Measurements from ENCODE around the gene NUDT1.

The NUDT1 gene

DNA sequence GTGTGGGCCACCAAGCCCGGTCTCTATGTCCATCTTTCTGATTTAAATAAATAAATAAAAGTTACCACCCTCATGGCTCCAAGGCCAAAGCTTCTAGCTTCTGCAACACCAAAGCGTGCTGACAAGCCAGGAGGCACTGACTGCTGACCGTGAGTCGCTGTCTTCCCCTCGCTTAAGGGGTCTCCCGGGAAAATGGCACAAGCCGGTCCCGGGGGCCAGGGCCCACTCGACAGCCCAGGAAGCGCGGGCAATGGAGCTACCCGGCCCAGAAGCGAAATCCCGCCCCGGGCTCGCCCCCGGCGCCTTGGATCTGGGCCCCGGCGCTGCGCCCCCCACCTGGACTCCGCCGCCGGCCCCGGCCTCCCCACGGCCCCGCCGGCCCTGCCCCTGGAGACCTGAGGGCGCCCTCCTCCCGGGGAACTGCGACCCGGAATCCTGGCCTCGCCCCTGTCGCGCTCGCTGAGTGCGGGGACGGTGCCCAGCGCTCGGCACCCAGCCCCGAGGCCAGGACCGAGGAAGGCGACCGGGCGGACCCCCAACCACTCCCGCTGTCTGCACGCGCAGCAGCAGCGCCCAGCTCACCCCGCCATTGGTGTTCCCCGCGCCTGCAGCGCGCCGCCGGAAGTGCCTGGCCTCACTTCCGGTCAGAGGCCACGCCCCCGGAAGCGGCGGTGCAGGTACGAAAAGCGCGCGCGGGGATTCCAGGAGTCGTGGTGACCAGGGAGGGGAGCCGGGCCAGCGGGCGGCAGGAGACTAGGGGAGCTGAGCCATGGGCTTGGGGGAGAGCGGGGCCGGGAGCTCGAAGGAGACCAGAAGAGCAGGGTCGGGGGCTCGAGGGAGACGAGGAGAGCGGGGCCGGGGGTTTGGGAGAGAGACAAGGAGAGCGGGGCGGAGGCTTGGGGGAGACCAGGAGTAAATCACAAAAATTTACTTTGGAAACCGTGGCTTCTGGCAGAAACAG, at the start of gene NUDT1, which contains the start of gene MRM2:
Gene NUDT1, plus strand, starts transcription at position 647 of the 961 bp plus-strand sequence. CDS start 2,349 bp downstream, outside the sequence.
Gene MRM2, minus strand, starts transcription at position 626 of the 961 bp plus-strand sequence. Its CDS starts 36 bp downstream, at position 590.
- peak; percentile 80 for DNase-seq

DNA sequence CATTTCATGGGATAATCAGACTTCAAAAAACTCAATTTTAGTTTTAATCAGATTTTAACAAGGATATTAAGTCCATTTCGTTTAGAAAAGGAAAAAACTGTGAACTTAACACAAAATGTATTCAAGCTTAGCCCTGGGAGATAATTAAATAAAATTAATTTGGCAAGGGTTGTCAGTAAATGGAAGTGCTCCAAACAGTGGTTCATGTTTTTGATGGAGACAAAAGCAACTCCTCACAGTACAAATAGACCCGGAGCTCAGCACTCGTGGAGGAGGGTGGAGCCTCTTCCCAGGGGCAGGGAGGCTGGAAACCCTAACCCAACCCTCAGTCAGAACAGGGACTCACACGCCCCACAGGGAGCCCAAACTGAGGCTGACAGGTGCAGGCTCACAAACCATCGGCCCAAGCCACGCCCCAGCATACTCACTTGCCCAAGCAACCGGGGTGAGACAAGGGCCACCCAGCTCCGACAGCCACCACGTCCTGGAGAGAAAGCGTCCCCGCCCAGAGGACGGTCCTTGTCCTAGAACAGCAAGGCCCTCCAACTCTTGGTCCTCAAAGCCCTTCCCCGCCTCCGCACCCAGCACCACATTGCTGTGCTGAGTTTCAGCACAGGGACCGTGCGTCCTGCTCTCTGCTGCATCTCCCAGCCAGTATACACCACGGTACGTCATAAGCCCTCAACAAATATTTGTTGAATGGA, 49.0 kb upstream of the NUDT1 start:
- no peak for DNase-seq

DNA sequence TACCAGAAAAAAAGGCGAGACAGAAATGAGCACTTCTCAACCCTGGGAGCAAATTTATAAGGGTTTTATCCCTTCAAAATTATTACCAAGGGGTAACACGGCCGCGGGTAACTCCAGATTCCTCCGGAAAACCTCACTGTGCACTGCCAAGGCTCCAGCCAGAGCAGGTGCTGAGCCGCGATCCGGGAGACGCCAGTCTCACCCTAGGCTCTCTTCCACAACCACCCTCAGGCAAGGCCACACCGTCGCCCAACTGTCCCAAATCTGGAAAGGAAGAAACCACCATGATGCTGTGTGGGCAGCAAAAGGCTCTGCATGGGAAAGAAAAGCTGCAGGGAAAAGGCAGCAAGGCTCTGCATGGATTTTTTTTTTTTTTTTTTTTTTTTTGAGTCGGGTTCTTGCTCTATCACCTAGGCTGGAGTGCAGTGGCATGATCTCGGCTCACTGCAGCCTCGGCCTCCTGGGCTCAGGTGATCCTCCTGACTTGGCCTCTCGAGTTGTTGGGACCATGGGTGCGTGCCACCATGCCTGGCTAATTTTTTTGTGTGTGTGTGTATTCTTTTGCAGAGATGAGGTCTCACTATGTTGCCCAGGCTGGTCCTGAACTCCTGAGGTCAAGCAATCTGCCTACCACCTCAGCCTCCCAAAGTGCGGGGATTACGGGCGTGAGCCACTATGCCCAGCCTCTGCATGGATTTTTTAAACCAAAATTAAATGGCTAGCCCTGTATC, 48.3 kb upstream of the NUDT1 start:
- no peak for DNase-seq

DNA sequence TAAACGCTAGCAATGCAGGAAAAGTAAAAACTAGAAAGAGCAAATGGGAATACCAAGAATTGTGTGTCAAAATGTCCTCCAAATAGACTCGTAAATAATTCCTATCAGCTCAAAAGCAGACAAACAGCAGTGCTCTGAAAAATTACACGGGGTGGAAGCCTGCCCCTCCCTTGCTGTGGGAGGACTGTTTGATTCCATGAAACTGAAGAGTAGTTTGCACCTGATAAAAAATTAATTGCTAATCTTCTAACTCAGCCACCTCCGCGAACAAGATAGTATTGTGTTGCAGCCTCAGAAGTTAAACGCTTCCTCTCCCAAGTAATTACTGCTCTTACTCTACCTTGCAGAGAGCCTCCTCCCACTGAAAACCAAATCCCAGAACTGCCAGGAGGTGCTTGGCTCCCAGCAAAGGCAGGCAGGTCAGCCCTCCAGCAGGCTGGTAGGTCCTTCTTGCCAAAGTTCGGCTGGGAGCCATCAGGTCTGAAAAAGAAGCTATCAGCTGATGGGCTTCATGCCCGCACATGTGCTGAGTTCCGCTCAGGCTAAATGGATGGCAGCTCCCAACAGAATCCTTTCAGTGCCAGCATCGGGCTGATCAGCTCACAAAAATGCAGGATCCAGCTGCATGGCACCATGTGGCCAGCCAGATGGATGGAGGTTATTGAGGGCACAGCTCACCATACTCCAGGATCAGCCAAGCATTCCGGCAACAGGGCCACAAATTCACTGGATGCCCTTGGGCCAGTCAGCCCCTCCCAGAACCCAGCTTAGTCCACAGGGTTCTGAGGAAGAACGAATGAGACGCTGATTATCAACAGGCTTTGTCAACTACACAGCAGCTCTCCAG, 46.4 kb upstream of the NUDT1 start:
- DNase-seq = no peak

DNA sequence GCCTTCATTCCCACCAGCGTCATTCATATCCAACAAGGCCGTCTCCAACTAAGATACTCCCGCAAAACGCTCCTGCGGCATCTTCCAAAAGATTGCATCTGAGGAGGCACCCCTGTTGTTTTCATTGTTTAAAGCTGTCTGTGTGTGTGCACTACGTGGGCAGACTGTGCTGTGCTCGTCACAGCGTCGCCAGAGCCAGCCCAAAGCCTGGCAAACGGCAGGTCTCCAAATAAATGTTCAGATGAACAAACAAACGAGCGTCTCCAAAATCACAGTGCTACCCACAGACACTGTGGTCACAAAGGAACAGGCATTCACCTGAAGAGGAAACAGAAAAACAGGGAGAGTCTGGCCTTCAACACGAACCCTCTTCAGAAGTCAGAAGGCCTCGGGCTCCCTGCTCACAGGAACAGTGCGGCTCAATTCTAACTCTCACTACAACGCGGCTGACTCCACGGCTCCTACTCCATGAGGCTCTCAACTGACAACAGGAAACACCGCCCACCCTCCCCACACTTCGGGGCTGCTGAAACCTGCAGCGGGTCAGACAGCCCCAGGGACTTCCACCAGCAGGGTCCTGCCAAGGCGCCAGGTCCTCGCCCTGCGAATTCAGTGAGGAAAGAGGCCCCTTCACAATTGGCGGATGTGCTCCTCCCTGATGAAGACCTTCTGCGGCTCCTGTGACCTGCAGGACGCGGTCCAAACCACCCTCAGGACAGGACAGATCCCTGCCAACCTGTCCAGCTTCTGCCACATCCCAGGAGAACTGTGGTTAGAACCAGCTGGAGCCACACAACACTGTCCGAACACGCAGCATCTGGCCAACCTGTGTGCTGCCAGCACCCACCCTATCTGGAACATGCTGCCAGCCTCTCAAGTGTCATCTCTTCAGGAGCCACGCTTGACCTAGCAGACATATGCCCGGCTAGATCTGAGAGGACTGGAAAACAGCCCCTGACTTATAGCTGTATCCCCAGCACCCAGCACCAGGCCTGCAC, 45.3 kb upstream of the NUDT1 start:
- no peak for DNase-seq

DNA sequence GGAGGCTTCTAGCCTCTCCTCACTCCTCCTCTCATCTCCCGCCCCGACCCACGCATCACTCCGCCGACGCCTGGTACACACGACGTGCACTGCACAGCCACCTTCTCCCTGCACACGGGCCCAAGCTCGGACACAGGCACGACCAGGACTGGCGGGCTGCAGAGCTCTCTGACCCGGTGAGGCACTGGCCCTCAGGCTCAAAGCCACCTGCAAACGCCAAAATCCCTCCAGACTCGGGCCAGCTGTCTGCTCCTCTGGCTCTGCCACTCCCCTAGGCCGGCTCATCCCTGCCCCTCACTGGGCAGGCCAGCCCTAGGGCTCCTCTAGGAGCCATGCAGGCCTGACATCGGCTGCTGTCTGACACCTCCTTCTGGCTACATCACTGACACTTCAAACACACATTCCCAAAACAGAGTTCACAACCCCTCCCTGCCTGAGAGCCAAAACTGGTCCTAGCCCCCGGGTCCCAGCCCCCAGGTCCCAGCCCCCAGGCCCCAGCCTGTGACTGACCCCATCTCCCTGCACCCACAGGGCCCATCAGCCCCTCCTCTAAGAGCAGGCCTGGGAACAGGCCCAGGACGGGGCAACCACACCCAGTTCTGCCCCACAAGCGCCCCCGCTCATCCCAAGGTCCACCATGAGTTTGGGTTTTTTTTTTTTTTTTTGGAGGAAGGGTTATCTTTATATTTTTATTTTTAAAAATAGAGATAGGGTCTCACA, 44.4 kb upstream of the NUDT1 start:
- DNase-seq = no peak

DNA sequence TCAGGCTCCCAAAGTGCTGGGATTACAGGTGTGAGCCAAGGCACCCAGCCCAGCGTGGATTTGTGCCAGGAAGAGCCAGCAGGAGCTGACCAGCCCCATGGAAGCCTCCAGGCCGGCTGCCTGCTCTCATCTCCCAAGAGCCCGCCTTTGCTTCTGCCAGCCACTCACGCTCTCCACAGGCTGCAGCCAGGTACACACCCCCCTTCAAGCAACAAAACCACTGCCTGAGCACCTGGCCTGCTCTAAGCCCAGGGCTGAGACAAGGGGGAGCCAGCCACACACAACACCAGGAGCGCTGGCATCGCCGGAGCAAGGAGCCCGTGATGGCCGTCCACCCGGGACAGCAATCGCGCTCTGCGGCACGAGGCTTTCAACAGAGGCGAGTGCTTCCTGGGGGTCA, 43.8 kb upstream of the NUDT1 start:
- no peak for DNase-seq

DNA sequence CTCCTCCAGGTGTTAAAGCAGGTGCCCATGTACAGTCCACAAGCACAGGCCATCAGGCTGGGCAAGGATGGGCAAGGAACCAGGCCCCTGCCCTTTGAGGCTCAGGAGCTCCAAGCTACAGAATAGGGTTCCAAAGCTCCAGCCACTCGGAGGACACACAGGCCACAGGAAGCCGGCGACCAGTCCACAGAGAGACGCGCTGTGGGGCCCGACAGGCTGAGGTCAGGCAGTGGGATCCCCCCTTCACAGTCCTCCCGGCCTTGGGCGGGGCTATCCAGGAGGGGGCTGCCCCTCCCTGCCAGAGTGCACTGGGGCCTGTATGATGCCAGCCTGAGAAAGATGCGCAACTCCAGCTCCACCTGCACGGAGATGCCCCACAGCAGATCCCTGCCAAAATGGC, 43.3 kb upstream of the NUDT1 start:
- no peak for DNase-seq

DNA sequence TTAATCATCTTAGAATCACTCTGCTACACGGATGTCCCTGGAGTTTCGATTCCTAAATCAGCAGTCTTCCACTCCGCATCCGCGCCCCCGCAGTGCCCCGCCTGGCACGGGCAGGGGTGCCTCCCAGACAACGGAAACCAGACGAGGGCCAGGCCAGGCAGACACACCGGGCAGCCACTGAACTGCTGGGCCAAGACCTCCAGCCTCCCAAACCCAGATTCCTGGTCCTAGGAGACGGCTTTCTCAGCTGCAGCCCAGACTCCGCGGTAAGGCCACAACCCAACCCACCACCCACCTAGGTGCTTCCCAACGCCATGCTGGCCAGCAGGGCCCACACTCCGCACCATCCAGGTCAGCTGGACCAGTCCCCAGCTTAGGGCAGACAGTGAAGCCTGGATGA, 42.5 kb upstream of the NUDT1 start:
- DNase-seq = no peak

DNA sequence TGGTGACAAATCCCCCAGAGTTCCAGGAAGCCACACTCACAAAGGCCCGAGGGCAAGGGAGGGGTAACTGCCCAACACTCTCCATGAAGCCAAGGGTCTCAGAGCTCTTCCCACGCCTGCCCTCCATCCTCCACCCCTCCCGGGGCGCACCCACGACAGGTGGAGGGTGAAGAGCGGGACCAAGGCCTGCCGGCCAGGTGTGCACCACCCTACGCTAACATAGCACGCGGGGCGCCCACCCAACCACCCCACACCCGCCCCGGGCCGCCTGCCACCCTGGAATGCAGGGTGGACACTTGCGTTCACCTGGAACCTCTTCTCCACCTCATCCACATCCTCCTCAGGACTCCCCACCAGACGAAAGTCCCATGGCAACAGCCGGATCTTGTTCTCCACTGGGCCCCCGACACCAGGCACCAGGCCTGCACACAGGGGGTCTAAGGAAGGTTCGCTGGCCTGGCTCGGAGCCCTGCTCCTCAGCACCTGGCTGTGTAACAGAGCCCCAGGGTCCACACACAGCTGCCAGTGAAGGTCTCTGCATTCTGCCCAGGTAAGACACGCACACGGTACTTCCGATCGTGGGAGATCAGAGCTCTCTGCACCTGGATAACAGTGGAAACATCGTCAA, 42.0 kb upstream of the NUDT1 start:
- no peak for DNase-seq

DNA sequence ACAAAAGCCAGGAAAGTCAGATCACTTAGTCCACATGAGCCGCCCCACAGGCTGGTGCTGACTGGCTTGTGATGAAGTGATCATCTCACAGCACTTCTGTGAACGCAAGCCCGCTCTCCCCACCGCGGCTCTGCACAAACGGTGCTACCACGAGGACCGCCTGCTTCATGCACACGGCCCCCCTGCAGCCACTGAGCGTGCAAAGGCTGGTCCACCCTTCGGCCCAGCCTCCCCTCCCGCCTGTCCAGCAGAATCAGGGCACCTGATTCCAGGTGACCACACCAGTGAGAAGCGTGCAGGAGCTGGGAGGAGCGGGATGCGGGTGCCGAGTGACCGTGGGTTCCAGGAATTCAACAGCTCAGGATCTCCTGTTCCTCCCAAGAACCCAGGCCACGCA, 41.4 kb upstream of the NUDT1 start:
- DNase-seq = no peak

DNA sequence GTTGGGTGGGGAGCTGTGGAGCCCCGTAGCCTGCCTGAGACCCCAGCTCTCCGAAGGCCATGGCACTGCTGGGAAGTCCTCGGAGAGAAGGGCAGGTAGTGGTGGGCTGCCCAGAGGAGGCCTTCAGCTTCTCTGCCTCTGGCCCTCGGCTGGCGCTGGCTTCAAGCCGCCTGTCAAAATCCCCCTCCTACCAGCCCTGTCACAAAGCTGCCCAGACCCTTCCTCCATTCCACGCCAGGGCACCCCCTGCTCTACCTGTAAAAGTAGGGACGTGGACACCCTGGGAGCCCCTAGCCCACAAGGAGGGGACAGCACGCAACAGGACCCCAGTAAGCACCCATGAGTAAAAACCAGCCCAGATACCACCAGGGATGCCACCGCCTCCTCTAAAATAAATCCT, 40.9 kb upstream of the NUDT1 start:
- no peak for DNase-seq

DNA sequence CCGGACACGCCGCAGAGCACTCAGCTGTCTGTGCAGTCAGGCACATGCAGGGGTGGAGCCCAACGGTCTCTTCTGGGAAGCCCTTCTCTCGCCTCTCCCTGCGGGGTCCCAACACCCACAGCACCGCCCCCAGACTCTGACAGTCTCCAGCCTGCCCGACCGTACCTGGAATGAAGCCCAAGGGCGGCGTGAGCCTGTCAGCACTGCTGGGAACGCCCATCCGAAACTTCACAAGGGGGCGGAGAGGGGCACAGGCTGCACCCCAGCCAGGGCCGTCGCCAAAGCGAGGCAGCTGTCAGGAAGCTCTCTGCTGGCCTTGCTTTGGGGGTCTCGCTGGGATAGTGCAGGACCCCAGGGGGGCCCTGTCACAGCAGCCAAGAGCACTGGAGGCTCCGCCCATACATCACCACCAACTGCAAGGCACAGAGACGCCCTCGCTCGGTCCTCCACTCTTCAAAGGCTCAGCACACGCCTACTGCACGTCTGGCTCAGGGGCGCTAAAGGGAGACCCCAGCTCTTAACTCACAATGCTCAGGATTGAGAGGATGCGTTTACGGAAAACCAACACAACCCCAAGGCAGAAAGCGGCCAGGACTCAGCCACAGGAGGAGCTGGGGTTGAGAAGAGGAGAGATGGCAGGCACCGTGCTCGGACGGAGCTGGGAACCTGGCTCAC, 40.2 kb upstream of the NUDT1 start:
- DNase-seq = no peak

DNA sequence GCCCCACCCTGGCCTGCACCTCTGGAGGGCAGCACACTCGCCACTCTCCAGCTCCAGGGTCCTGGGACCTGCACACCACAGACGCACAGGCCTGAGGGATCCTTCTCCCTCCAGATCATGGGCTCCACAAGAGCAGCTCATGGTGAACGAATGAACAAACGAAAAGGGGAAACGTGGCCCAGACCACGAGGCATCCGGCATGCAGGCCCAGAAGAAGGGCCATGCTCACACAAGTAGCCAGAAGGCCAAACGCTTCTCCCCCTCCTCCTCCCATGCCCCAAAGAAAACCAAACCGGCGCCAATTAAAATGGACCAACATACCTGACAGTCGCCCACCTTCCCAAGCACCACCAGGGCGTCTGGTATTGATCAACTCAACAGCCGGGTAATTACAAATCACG, 39.7 kb upstream of the NUDT1 start:
- DNase-seq = no peak

DNA sequence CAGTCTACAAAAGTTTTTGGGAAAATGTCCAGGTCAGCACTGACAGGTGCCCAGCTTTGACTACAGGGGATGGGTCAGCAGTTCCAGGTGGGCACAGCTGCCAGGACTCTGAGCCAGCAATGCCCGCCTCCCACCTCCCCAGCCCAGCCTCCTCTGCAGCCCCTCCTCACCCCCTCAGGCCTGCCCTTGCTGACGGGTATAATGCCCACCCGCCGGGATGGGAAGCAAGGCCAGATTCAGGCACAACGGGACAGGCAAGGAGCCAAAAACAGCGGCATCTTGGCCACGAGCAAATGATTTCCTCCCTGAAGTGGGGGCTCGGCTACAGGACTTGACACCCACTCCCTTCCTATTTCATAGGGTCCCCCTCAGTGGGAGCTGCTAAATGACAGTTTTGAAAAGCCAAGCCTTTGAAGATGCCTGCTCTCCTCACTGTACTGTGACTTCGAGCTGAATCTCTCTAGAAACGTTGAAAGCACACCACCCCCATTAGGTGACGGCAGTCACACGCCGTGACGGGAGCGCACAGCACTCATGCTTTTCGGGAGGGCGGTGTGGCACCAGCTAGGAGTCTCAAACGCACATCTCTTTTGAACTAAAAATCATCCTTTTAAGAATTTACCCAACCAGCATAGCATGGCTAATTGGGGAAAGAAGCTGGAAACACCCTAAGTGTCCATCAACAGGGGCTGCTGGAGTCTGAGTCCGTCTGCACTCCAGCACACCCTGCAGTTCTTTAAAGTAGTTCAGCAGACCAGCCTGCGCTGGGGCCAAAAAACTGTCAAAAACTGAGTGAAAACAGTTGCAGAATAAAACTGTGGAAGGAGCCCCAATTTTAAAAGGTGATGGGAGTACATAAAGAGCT, 38.9 kb upstream of the NUDT1 start:
- DNase-seq = no peak

DNA sequence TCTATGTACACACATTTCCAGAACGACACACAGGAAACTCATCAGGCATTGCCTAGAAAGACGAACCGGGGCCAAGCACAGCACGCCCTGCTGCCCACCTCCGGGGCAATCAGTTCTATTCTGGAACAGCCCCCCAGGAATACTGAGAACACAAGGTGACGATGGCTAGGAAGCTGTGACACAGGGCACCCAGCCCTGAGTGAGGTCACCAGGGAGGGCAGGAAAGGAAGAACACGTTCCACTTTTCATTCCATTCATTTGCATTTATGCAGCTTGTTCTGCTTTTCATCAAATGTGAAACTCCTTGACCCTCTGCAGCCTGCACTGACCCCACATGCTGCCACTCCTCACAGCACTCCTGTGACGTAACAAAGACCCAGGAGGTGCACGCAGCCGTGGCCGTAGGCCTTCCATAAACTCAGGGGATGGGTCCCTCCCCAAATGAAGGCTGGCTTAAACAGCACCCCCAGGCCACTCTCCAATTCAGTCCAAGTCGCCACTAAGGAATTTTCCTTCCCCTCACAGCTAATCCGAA, 38.2 kb upstream of the NUDT1 start:
- peak; percentile 40 for DNase-seq

DNA sequence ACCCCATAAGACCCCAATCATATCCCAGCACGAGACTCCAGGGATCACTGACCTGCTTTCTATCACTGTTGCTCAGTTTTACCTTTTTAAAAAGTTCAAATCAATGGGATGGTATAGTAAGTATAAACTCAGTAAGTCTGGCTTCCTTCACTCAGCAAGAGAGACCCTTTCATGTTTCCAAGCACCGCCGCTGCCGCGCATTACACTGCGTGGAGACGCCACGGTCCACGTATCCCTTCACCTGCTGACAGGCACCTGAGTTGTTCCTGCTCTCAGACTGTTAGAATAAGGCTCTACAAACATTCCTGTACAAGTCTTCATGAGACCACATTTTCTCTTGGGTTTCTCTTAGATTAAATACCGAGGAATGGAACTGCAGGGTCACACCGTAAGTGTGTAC, 37.6 kb upstream of the NUDT1 start:
- no peak for DNase-seq

Measured in EL (cell line).